Measurements from ENCODE around the gene NME2.

- TF ChIP-seq POLR2A (IDR thresholded peaks at IDR 0.05) (no peak), CTCF (IDR thresholded peaks at IDR 0.05) (no peak)
Measured at GRCh38 chr17:51132964-51133319, 33.3 kb upstream of the NME2 start.
